ENCODE results near the gene SPOCK1.
"Not testable (repeated sequence)": the region's sequence is repeated elsewhere in the genome, so short reads cannot be mapped to it uniquely, and the experiment has no call there.

The SPOCK1 gene

GRCh38 chr5:136953346-136954069 is 545.6 kb downstream of the SPOCK1 start:
- H3K36me3 ChIP-seq (ENCODE audit: insufficient read depth, low read depth, low read length); H3K4me3 ChIP-seq (ENCODE audit: low read length); H3K27ac ChIP-seq (ENCODE audit: low read length): not testable (repeated sequence)

GRCh38 chr5:136927571-136927970 is 571.6 kb downstream of the SPOCK1 start:
- Histone ChIP-seq H3K4me3 (ENCODE audit: low read length) (no peak overlapping the region), H3K9ac (ENCODE audit: low read depth, low read length) (no peak overlapping the region), H3K27ac (ENCODE audit: low read length) (no peak overlapping the region), H3K27me3 (ENCODE audit: insufficient read depth, low read length) (no peaks in the 10 kb centered on the region), H3K9me3 (ENCODE audit: insufficient read depth, low read depth, low read length) (no peaks in the 10 kb centered on the region), H3K36me3 (ENCODE audit: insufficient read depth, low read depth, low read length) (no peaks in the 10 kb centered on the region), H3K4me1 (ENCODE audit: insufficient read depth, low read length) (peaks cover 3% of the 10 kb centered on the region; the same call in 1 of the 2 replicates)

More at GRCh38 chr5:136953346-136954069, 545.6 kb downstream of the SPOCK1 start:
- not testable (repeated sequence) for H3K9me3 ChIP-seq (ENCODE audit: insufficient read depth, low read depth, low read length); H3K27me3 ChIP-seq (ENCODE audit: insufficient read depth, low read length); H3K4me1 ChIP-seq (ENCODE audit: insufficient read depth, low read length); H3K9ac ChIP-seq (ENCODE audit: low read depth, low read length)

GRCh38 chr5:136926073-136926472 is 573.1 kb downstream of the SPOCK1 start:
- Histone ChIP-seq H3K9ac (ENCODE audit: low read depth, low read length) (no peak overlapping the region), H3K9me3 (ENCODE audit: insufficient read depth, low read depth, low read length) (no peaks in the 10 kb centered on the region), H3K27ac (ENCODE audit: low read length) (no peak overlapping the region), H3K4me1 (ENCODE audit: insufficient read depth, low read length) (peaks cover 3% of the 10 kb centered on the region; the same call in 1 of the 2 replicates), H3K4me3 (ENCODE audit: low read length) (no peak overlapping the region), H3K36me3 (ENCODE audit: insufficient read depth, low read depth, low read length) (no peaks in the 10 kb centered on the region), H3K27me3 (ENCODE audit: insufficient read depth, low read length) (no peaks in the 10 kb centered on the region)

Measured in iPS-20b (cell line).